HL-60 (cell line): ENCODE data around the gene TRPM4.
"Not testable (repeated sequence)": the region's sequence is repeated elsewhere in the genome, so short reads cannot be mapped to it uniquely, and the experiment has no call there.

Source experiments
- DNase-seq, 2 experiments: peaks; one replicate each; pipeline ENCODE4 v3.0.0-alpha.2; 2010 to 2020; ENCODE audit warnings: low read depth in 1 of 2, low spot score in 1 of 2
- H3K27ac ChIP-seq: fragments of 250-450 bp; sonication (Bioruptor Pico); replicated peaks from 2 replicates; pipeline ENCODE4 v1.5.1; 2020; ENCODE audit warnings: mild to moderate bottlenecking, moderate library complexity
- H3K27me3 ChIP-seq: fragments of 250-450 bp; sonication (Bioruptor Pico); 2 replicates; pipeline ENCODE4 v1.5.1; 2021; ENCODE audit warnings: mild to moderate bottlenecking, moderate library complexity; ENCODE audit not compliant: insufficient read depth, poor library complexity, severe bottlenecking
- H3K4me3 ChIP-seq: replicated peaks from 2 replicates; pipeline ENCODE4 v1.5.1; 2011; ENCODE audit warnings: mild to moderate bottlenecking, control low read depth, low read length; ENCODE audit not compliant: insufficient read depth
- CTCF ChIP-seq: IDR thresholded peaks from one replicate; pipeline ENCODE4 v1.5.1; 2011; ENCODE audit warnings: low read length, control low read depth, inconsistent platforms; ENCODE audit not compliant: insufficient read depth
- GABPA ChIP-seq: IDR thresholded peaks from 2 replicates; pipeline ENCODE4 v1.6.1; 2012; ENCODE audit warnings: low read depth
- POLR2AphosphoS5 ChIP-seq: IDR thresholded peaks from 2 replicates; pipeline ENCODE4 v1.6.1; 2012; ENCODE audit warnings: low read depth
- REST ChIP-seq: IDR thresholded peaks from 2 replicates; pipeline ENCODE4 v1.6.1; 2012; ENCODE audit warnings: low read depth; ENCODE audit not compliant: insufficient replicate concordance
- SPI1 ChIP-seq: IDR thresholded peaks from 2 replicates; pipeline ENCODE4 v1.6.1; 2012; ENCODE audit warnings: low read depth, mild to moderate bottlenecking, borderline replicate concordance

Gene TRPM4

GRCh38 chr19:49168421-49168820 lies 10.8 kb downstream of the TRPM4 start:
- no peak overlapping the region for H3K4me3 ChIP-seq
- TF ChIP-seq REST (no peak), POLR2AphosphoS5 (no peak), GABPA (no peak), SPI1 (no peak), CTCF (no peak)

GRCh38 chr19:49173198-49173597 lies 15.6 kb downstream of the TRPM4 start:
- no peak for DNase-seq
- TF ChIP-seq CTCF (no peak), REST (no peak), GABPA (no peak), SPI1 (no peak), POLR2AphosphoS5 (no peak)
- Histone ChIP-seq H3K27ac (no peak overlapping the region), H3K27me3 (no peaks in the 10 kb centered on the region), H3K4me3 (no peak overlapping the region)

More at GRCh38 chr19:49168421-49168820, 10.8 kb downstream of the TRPM4 start:
- H3K27me3 ChIP-seq, result no peaks in the 10 kb centered on the region
- DNase-seq, result no peak
- no peak overlapping the region for H3K27ac ChIP-seq

- no peak overlapping the region for H3K4me3 ChIP-seq
- H3K27ac ChIP-seq, result no peak overlapping the region
- DNase-seq, result no peak
- TF ChIP-seq CTCF (no peak), GABPA (no peak), REST (no peak), POLR2AphosphoS5 (no peak), SPI1 (no peak)
- no peaks in the 10 kb centered on the region for H3K27me3 ChIP-seq
Observed at GRCh38 chr19:49180659-49181058, 23.1 kb downstream of the TRPM4 start.

GRCh38 chr19:49182010-49182847 lies 24.6 kb downstream of the TRPM4 start:
- DNase-seq, H3K27me3 ChIP-seq, H3K27ac ChIP-seq, H3K4me3 ChIP-seq: not testable (repeated sequence)
